Body of pancreas (tissue), 4 donors: ENCODE data around the gene GOLGA6B. TPM values are rescaled to one million over a fixed set of nuclear protein-coding genes. Genes with fewer than 3 reads are reported as not detected.
A peak's percentile ranks its signal among the peaks of the same experiment; 100 is the strongest.

Experiments used
- ATAC-seq: fragments of 150-250 bp; one replicate; pipeline ENCODE4 v1.9.1; 2016
- DNase-seq, 4 donors: peaks; one replicate each; pipeline ENCODE4 v3.0.0-alpha.2; 2019
- H3K27ac ChIP-seq, 4 donors: fragments of 200-600 bp; sonication (generic); 1 replicate in 3 of 4; 2 replicates in 1 of 4; pipeline versions ENCODE4 v1.5.1 to v1.6.1; 2016 to 2019; ENCODE audit warnings: mild to moderate bottlenecking in 1 of 4, mixed read lengths in 1 of 4, moderate library complexity in 1 of 4
- H3K27me3 ChIP-seq, 2 donors: fragments of 200-600 bp; sonication (generic); one replicate each; pipeline ENCODE4 v1.6.0; 2016; ENCODE audit warnings: mild to moderate bottlenecking in 1 of 2
- H3K36me3 ChIP-seq, 2 donors: fragments of 200-600 bp; sonication (generic); replicated peaks in 1 of 2; 2 replicates each; pipeline ENCODE4 v1.5.1; 2016; ENCODE audit warnings: low read depth in 2 of 2; ENCODE audit not compliant: insufficient read depth in 1 of 2
- H3K4me1 ChIP-seq: fragments of 200-600 bp; sonication (generic); one replicate; pipeline ENCODE4 v1.6.0; 2016
- H3K4me3 ChIP-seq, 2 donors: fragments of 200-600 bp; sonication (generic); 1 replicate in 1 of 2; 2 replicates in 1 of 2; pipeline ENCODE4 v1.5.1; 2016 to 2019
- H3K9me3 ChIP-seq, 3 donors: fragments of 200-600 bp; sonication (generic); 1 replicate in 2 of 3; 2 replicates in 1 of 3; pipeline ENCODE4 v1.5.1; 2016
- POLR2A ChIP-seq, 3 donors: fragments of 450-650 bp; IDR thresholded peaks; one replicate each; pipeline ENCODE4 v1.6.1; 2016; ENCODE audit warnings: antibody characterized with exemption in 3 of 3, mild to moderate bottlenecking in 2 of 3
- WGBS, 2 donors: methylation state at CpG; one replicate each; pipeline ENCODE4 v1.1.5; 2017; 5-methylcytosine and 5-hydroxymethylcytosine counted together
- intact Hi-C: fragments of 100-400 bp; cut with DNase I; formaldehyde crosslinking; loops from one replicate; pipeline ENCODE4 v1.15.1; 2023
- total RNA-seq, 2 donors: library from RNA; depleted of rRNA; stranded (reverse); fragments of >200 nt; gene quantifications; one replicate each; pipeline ENCODE4 v1.1.0, GENCODE V29; 2016
- TF ChIP-seq, protein P1 (sequence below), 7 experiments: fragments of 450-650 bp in 4 of 7; fragments of 200-600 bp in 3 of 7; sonication (generic) in 3 of 7; IDR thresholded peaks; one replicate each; pipeline ENCODE4 v1.5.1; 2016 to 2019; ENCODE audit warnings: antibody characterized with exemption in 7 of 7

The GOLGA6B gene
- total RNA-seq, 2 donors from 2014 or later = not detected

DNA sequence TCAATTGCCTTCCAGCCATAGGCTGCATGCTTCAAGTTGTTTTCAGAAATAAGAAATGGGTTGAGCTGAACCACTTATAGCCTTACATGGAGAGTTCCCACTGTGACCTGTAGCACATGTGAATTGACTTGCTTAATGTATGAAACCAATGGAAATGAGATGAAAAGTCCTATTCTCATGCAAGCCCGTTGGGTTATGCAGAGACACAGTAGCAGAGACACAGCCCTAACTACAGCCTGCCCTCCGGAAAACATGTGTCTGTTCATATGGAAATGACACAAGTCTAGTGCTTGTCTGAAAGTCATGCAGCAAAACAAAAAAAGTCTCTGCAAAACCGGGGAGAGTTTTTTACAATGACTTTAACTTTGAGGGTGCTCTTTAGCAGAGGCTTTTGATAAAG is 17.0 kb downstream of the GOLGA6B start:
- H3K4me1 ChIP-seq = peaks cover 4% of the 10 kb centered on the region

DNA sequence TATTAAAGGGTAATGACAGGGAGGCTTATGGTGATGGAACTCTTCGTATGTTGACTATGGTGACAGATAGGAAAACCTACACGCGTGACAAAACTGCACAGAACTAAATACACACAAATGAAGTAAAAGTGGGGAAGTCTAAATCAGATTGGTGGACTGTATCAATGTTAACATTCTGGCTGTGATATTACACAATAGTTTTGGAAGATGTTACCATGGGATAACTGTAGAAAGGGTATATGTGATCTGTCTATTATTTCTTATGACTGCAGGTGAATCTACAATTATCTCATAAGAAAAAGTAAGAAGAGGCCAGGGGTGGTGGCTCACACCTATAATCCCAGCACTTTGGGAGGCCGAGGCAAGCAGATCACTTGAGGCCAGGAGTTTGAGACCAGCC is 22.3 kb downstream of the GOLGA6B start:
- ATAC-seq (no peak), DNase-seq (no peak)
- Histone ChIP-seq H3K9me3 (no peaks in the 10 kb centered on the region), H3K4me1 (no peaks in the 10 kb centered on the region), H3K4me3 (no peak overlapping the region), H3K36me3 (no peaks in the 10 kb centered on the region), H3K27ac (no peak overlapping the region), H3K27me3 (no peaks in the 10 kb centered on the region)
- TF ChIP-seq, protein P1, sequence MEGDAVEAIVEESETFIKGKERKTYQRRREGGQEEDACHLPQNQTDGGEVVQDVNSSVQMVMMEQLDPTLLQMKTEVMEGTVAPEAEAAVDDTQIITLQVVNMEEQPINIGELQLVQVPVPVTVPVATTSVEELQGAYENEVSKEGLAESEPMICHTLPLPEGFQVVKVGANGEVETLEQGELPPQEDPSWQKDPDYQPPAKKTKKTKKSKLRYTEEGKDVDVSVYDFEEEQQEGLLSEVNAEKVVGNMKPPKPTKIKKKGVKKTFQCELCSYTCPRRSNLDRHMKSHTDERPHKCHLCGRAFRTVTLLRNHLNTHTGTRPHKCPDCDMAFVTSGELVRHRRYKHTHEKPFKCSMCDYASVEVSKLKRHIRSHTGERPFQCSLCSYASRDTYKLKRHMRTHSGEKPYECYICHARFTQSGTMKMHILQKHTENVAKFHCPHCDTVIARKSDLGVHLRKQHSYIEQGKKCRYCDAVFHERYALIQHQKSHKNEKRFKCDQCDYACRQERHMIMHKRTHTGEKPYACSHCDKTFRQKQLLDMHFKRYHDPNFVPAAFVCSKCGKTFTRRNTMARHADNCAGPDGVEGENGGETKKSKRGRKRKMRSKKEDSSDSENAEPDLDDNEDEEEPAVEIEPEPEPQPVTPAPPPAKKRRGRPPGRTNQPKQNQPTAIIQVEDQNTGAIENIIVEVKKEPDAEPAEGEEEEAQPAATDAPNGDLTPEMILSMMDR (IDR thresholded peaks at IDR 0.05) = no peak
- TF ChIP-seq POLR2A (IDR thresholded peaks at IDR 0.05) = no peak
- WGBS, 2 donors = 72 to 82% methylated on average over 4 of the region's 4 CpGs
- intact Hi-C loops = no loop called here

More for the DNA sequence above, 17.0 kb downstream of the GOLGA6B start:
- TF ChIP-seq POLR2A (IDR thresholded peaks at IDR 0.05) = no peak
- TF ChIP-seq, protein P1 (IDR thresholded peaks at IDR 0.05) = no peak
- intact Hi-C loops = no loop called here
- H3K9me3 ChIP-seq = no peaks in the 10 kb centered on the region
- H3K27me3 ChIP-seq = no peaks in the 10 kb centered on the region
- H3K27ac ChIP-seq = no peak overlapping the region
- no peak overlapping the region for H3K4me3 ChIP-seq
- no peak for ATAC-seq
- 21 to 33% methylated on average over 3 of the region's 3 CpGs for WGBS, 2 donors
- no peak for DNase-seq
- H3K36me3 ChIP-seq = no peaks in the 10 kb centered on the region

DNA sequence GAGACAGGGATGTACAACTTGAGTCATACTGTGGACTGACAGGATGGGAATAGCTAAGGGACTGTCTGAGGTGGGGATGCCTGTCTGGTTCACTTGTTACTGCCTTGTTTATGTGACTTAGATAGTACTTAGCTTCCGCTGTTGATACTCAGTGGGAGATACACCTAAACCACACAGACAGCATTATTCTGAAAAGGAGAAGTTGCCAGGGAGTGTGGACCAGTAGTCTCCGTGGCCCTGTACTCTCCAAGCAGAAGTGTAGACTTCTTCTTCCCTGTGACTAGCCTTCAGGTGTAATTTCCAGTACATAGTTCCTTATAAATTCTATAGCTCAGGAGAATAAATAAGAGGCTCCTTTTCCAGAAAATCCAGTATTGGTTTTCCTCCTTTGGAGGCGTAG is 26.4 kb downstream of the GOLGA6B start:
- TF ChIP-seq POLR2A (IDR thresholded peaks at IDR 0.05) = no peak
- TF ChIP-seq, protein P1 (IDR thresholded peaks at IDR 0.05) = no peak
- Histone ChIP-seq H3K9me3 (no peaks in the 10 kb centered on the region), H3K4me1 (peaks cover 6% of the 10 kb centered on the region), H3K27ac (no peak overlapping the region), H3K27me3 (no peaks in the 10 kb centered on the region), H3K4me3 (no peak overlapping the region), H3K36me3 (no peaks in the 10 kb centered on the region)
- WGBS, 2 donors = 47 to 56% methylated on average over 3 of the region's 3 CpGs
- intact Hi-C loops = no loop called here
- DNase-seq = no peak
- ATAC-seq = no peak

DNA sequence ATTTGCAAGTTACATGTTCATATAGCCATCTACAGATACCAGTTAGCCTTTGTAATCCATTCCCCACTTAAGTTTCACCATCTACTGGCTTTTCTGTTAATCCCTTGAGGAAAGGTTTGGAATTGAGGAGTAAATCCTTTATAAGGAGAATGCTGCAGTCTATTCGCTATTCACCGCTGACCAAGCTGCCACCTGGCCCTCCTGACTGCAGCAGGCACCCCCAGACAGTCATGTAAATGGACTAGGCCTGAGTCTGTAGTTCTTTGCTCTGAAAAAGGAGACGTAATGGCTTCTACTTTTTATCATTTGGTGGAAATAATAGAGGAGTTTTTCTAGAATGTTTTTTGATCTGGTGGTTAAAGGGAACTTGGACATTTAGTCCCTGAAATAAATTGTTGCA is 28.3 kb downstream of the GOLGA6B start:
- no peak for ATAC-seq
- no peak for TF ChIP-seq POLR2A (IDR thresholded peaks at IDR 0.05)
- TF ChIP-seq, protein P1 (IDR thresholded peaks at IDR 0.05) = no peak

DNA sequence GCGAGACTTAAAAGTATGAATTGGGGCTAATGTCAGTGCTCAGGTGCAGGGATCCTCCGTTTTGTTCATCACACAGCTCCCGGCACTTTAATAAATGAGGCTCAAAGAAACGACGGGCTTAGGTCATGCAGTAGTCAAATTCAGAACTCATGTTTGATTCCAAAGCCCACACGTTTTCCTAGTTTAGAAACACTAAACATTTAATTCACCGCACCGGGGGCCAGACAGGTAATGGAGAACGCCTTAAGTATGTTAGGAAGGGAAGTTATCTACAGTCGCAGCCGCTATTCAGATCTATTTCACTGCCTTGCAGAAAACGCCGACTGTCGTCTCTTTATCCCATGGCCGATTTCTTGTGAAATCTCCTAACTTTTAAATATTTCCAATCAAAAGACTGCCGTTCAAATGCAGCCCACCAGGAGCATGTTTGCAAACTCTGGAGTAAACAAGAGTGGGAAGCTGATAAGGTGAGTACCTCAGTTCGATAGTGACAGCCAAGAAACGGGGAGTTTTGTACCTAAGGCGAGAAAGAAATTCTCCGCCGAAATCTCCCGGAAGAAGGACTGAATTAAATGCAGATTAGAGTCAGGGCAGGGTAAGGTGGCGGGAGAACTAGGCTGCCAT is 30.9 kb downstream of the GOLGA6B start:
- TF ChIP-seq, protein P1 (IDR thresholded peaks at IDR 0.05) = peak in 3 of 7 experiments; percentile 3 to 23 (median 22)
- TF ChIP-seq POLR2A (IDR thresholded peaks at IDR 0.05) = no peak
- no peak for ATAC-seq

More for the DNA sequence above, 28.3 kb downstream of the GOLGA6B start:
- Histone ChIP-seq H3K4me3 (no peak overlapping the region), H3K27me3 (no peaks in the 10 kb centered on the region), H3K27ac (no peak overlapping the region), H3K36me3 (no peaks in the 10 kb centered on the region), H3K4me1 (peaks cover 13% of the 10 kb centered on the region), H3K9me3 (no peaks in the 10 kb centered on the region)
- WGBS, 2 donors = 77 to 92% methylated on average over 3 of the region's 3 CpGs
- DNase-seq = no peak
- intact Hi-C loops = no loop called here

More for the DNA sequence above, 30.9 kb downstream of the GOLGA6B start:
- peaks cover 13% of the 10 kb centered on the region for H3K4me1 ChIP-seq
- H3K9me3 ChIP-seq = no peaks in the 10 kb centered on the region
- H3K27ac ChIP-seq = peak overlapping the region; percentile 76 to 99 (median 96)
- no peak for DNase-seq
- WGBS, 2 donors = 9 to 11% methylated on average over 23 of the region's 23 CpGs
- intact Hi-C loops = no loop called here
- H3K36me3 ChIP-seq = no peaks in the 10 kb centered on the region
- no peaks in the 10 kb centered on the region for H3K27me3 ChIP-seq
- H3K4me3 ChIP-seq = peak overlapping the region; percentile 38 to 86
